GM12892 (cell line): ENCODE measurements around the gene ACADSB.

Experiments
- POLR2A ChIP-seq: IDR thresholded peaks from 2 replicates; pipeline ENCODE4 v1.6.1; 2011; ENCODE audit warnings: low read depth, low read length, control low read depth
- POLR2AphosphoS5 ChIP-seq: IDR thresholded peaks from 2 replicates; pipeline ENCODE4 v1.6.1; 2011; ENCODE audit warnings: low read depth, low read length, control low read depth
- TAF1 ChIP-seq: IDR thresholded peaks from 2 replicates; pipeline ENCODE4 v1.6.1; 2011; ENCODE audit warnings: low read depth, mild to moderate bottlenecking, control low read depth, low read length, borderline replicate concordance

GRCh38 chr10:123034332-123034731, 25.5 kb downstream of the ACADSB start:
- TF ChIP-seq POLR2AphosphoS5 (no peak), POLR2A (no peak), TAF1 (no peak)
